Stimulated activated CD8-positive, alpha-beta memory T cell treated with anti-CD3 and anti-CD28 coated beads, Interleukin-4, amount 100 ng/mL, for 4 hours (primary cell): ENCODE results near the gene ITSN1.

Experiments
- DNase-seq, 2 donors: peaks; one replicate each; pipeline ENCODE4 v3.0.0-alpha.2; 2020; ENCODE audit warnings: low read depth in 2 of 2, low spot score in 1 of 2

The ITSN1 gene

DNA sequence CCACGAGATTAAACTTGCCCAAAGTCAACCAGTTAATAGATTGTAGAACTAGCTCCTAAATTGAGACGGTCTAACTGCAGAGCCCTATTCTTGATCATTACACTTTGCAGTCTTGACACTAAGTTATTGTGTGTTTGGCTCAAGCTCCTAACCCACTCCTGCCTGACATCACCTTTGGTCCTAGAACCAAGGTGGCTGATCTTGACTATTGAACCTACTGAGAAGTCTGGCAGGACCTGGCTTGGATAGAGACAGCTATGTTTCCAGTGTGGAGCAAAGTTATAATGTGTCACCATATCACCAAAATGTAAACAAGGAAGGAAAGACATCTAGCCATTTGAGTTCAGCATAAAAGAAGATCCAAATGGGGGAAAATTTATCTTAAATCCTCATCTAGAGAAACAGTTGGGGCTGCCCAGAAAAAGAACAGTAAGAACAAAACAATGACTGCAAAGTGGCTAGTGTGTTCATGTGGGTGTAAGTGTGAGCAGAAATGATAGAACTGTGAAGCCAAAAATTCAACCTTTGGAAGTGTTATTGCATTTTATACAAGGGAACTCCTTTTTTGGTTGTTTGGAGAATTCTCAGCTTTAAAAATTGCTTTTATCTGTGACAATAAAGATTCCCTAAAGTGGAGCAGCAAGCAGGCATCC lies 166.5 kb downstream of the ITSN1 start:
- no peak for DNase-seq

DNA sequence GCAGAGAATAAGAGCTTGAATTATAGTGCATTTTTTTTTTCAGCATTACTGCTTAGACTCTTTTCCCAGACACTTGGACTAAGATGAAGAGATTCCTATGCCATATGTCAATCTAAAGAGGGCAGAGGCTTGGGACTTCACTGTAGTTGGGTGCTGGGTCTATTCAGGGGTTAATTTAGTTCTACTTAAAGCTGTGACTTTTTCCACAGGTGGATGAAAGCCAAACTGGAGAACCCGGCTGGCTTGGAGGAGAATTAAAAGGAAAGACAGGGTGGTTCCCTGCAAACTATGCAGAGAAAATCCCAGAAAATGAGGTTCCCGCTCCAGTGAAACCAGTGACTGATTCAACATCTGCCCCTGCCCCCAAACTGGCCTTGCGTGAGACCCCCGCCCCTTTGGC lies 168.5 kb downstream of the ITSN1 start:
- DNase-seq = no peak

DNA sequence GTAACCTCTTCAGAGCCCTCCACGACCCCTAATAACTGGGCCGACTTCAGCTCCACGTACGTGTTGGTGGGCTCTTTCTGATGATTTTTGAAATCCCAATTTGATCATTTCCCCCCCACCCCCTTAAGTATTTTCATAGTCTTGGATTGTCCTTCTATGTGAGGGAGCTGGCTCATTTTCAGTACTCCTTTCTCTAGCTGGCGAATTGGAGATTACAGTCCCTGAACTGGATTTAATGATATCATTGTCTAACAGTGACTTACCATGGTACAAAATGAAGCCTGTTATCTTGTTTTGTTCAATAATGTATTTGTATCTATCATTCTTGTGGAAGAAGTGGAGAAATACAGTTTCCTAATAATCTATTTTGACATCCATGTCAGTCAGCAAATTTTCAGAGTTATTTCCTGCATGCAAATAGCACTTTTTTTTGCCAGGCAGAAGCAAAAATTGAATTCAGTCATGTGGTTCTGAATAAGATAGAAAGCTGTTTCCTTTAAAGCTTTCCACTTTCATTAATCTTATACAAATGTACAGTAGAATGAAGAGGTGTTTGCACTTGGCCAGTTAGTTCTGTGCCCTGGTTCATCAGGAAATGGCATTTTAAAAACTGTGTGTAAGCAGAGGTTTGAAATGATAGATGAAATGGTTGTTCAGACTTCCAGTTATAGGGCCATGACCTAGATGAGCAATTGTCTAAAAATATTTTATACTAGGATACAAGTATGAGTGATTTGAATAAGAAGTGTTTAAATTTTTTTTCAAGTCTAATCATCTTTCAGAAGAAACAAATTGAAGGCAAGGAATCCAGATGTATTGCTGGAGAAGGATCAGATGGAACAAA lies 169.1 kb downstream of the ITSN1 start:
- no peak for DNase-seq

DNA sequence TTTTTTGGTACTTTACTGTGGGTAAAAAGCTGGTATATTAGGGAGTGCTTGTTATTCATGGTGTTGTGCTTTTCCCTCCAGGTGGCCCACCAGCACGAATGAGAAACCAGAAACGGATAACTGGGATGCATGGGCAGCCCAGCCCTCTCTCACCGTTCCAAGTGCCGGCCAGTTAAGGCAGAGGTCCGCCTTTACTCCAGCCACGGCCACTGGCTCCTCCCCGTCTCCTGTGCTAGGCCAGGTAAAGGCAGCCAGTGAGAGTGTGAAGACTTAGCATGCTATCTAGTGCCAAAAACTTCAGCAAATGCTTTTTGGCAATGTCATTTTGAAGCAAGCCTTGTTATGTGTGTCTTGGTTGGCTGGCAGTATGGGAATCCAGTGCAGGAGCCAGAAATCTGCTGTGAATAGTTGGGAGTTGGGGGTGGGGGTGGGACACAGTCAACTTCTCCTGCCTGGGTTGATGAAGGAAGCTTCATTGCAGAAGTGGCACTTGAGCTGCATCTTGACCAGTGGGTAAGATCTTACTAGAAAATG lies 171.6 kb downstream of the ITSN1 start:
- no peak for DNase-seq

DNA sequence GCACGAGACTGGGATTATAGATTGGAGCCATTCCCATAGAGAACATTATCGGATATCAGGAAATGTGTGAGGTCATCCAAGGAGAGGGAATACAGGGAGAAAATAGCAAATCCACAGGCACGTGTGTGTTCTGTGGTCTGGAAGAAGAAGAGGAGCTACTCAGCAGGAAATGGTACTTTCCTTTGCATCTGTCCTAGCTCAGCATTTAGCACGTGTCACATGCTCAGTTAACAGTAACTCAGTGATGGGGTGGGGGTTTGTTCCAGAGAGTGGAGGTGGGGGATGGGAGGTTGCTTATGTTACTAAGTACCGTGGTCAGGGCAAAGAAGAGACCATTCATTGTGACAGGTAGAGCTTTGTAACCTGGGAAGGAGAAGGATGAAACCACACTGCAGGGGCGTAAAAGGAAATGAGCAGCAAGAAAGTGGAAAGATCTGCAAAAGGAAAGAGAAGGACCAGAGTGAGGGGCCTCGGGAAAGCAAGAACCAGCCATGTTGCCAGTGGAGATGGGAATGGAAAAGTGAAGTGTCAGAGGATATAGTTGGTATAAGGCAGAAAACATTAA lies 172.9 kb downstream of the ITSN1 start:
- DNase-seq = no peak

DNA sequence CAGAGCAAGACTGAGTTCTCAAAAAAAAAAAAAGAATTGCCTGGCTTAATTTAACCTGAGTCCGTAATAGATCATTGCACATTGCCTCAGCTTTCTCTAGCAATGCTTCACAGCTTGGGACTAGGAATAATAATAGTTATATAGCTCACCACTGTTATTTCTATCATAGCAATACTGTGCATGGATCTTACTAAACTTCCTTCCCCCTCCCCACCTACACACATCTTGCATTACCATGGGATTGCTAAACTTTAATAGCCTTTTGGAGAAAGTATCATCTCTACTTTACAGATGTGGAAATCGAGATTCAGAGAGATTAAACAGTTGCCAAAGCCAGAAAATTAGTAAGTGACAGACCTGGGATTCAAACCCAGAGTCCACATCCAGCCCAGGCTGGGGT lies 173.9 kb downstream of the ITSN1 start:
- DNase-seq = no peak

DNA sequence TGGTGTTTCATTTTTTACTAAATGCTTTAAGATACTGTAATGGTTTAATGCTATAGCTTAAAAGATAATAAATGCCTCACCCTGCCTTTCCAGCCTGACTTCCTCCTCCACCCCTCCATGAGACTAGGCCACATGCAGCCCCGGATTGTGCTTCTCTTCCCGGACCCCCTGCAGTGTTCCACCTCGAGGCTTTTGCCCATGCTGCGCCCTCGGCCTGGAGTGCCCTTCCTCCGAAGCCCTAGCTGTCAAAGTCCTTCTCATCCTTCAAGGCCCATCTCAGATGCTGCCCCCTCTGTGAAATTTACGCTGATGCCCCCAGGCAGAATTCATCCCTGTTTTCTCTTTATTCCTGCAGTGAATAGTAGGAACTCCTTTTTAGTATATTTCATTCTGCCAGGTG lies 174.8 kb downstream of the ITSN1 start:
- no peak for DNase-seq

DNA sequence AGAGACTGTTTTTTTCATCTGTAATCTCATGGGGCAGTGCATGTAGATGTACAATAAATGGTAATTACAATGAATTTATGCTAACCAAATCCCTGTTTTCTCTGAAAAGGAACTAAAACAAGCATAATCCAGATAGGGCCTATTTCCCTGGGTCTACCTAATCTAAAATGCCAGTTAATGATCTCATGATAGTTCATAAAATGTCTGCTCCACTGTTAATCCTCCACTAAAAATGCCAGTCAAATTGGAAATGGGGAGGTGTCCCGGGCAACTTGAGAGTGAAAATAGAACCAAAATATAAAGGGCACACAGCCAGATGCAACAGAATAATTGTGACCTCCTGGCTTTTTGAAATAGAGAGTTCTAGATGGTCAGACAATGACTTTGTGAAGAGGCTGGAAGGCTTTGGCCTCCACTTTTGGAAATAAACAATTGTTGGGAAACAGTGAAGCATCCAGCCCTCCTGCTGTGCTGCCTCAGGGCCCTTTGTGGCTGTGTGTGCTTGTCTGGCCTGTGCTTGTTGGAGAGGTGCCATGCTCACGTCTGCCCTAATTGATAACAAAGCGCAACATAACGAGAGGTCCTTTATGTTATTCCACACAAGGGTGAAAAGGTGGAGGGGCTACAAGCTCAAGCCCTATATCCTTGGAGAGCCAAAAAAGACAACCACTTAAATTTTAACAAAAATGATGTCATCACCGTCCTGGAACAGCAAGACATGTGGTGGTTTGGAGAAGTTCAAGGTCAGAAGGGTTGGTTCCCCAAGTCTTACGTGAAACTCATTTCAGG lies 175.6 kb downstream of the ITSN1 start:
- DNase-seq = no peak

DNA sequence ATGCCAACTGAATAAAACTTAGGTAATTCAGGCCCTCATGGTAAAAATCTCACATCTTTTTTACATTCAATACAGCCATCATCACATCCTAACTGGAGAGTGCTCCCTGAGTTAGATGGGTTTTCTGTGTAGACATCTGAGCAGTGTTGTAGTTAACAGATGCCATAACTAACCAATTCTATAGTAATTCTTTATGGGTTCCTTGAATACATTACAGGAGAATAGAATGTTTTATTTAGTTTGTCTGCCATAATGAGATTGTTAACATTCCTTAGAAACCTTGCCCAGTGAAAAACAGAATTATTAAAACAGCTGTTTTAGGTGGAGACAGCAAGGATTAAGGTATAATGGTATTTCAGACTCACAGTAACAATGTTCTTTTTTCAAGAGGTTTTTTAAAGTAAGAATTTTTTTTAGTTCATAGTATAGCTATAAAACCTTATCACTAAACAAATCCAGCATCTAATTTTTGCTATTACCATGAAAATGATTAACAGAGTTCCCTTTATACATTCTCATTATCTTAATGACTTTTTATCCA lies 178.0 kb downstream of the ITSN1 start:
- no peak for DNase-seq

DNA sequence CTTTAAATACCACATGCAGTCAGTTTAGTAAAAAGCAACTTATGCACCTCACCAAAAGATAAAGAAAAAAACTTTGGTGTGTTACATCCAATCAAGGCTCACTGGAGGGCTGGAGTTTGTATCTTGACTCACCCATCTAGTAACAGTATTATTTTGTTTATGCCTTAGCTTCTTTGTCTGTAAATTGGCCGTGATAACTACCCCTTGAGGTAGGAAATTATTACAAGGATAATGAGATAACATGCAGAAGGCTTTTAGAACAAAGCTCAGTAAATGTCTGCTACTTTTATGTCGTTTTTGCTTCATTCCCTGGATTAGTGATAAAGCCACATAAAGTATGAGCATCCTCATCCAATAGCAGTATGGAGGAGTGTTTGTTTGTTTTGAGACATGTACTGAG lies 178.5 kb downstream of the ITSN1 start:
- DNase-seq = no peak

DNA sequence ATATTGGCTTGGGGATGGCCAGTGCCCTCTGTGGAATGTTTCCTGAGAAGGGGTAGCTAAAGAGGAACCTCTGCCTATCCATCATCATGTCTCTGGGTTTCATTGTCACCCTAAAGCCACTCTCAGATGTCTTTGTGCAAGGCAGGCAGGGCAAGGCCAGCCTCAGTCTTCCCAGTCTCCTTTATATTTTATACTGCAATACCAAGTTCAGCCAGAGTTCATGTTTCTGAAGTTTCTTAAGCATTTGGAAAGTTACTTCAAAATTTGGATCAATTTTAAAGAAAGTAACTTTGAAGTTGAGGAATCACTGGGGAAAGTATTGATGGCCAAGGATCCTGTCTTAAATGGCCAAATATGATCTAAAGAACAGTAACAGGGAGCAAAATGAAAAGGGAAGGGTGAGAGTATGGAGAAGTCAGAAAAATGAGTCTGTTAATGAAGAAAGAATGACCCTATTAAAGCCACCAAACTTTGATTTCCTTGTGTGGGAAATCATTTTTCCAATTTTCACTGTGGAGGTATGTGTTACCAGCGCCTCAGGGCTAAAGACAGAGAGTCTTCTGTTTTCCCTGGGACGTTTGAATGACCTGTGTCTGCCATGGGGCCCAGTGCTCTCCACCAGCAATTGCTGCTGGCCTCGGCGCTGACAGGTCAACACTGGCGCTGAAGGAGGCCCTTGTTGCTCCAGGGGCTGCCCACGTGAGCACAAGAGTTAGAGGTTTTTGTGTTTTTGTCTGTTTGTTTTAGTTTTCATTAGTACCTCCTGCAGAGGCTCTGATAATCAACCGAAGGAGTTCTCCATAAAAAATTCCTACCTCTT lies 179.4 kb downstream of the ITSN1 start:
- no peak for DNase-seq

DNA sequence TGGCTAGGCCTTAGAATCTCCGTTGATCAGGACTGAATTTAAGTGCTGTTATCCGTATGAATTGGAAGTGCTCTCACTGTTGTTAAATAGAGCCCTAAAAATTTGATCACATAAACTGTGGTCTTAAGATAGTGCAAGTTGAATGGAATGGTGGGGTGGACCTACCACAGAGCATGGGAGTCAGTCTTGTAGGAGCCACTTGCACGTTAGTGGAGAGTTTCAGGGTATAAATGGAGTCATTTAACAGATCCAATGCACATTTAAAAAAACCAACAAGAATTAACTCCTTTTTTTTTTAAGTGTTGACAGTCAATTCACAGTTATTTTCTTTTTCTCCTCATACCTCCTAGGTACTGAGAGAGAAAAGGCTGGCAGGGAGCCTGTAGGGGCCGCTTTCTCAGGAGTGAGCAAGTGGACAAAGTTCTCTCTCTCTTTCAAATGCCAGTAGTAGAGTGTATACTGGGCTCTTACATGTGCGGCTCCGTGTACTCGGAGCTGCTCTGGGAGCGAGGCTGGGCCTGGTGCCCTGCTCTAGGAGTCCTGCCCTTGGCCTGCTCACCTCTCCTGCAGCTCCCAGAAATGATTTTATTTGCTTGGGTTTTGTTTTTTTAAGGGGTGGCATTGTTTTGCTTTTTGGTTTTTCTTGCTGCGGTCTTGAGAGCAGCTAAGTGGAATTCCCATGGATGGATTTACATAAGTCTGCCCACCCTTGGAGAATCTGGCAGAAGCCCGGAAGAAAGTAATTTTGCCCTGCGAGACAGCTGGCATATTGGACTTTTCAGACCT lies 182.0 kb downstream of the ITSN1 start:
- no peak for DNase-seq

DNA sequence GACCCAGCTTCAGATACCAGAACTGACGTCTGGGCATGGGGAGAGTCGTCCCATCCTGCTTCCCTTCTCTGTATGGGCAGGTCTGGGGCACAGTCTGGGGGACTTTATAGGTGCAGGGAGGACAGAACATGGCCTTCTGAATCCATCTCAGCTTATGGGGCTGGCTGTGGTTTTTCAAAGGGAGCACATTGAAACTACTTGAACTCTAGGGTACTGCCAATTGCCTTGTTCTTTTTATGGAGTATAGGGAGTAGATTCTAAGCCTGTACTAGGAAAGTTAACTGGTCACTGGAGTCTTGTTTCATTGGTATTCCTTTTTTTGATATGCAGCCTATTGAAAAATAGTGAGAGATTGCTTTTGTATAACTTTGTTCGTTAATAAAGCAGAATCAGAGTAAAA lies 183.1 kb downstream of the ITSN1 start:
- no peak for DNase-seq

DNA sequence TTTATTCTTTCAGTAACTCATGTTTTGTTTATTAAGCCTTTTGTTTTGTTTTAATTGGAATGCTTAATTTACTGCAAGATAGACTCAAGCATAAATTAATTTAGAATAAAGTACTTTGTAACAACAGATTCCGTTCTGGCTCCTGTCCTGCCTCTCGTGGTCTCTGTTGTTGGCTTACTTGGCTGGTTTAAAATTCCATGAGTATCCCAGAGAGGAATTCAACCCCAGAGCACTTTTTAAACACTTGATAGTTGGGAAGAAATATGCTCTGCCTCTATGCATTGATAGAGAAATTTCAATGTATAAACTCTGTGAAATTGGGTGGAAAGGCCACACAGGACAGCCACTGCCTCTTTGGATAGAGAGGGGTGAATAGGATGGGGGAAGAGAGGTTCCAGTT lies 183.6 kb downstream of the ITSN1 start:
- no peak for DNase-seq

DNA sequence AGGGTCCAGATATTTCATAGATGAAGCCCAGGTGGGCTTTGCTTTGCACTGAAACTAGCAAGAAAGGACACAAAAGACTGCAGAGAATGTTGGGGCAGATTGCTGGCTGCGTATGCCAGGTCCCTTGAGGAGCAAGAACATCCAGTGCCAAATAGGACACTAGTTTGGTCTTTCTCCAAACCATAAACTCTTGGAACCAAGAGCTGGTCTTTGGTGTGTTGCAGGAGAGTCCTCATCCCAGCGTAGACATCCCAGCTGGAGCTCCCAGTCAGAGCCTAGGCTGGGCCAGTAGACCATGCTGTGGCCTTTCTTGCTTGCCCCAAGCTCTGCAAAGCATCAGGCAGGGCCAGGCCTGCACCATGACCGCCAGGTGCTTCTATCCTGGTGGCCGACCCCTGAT lies 185.8 kb downstream of the ITSN1 start:
- no peak for DNase-seq

DNA sequence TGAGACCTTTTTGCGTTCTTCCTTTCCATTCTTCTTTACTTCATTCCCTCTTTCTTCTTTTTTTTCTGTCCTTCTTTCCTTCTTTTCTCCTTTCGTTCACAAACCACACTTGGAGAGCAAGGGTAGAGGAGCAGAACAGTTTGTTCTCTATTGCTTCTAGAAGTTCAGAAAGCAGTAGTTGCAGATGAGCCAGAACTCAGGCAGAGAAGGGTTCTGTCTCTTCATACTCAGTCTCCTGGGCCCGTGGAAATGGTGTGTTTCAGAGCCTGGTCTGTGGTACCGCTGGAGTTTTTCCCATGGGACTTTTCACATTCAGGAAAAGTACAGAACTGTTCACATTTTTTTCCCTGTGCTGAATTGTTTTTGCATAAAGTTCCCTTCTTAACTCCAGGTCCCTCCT lies 186.3 kb downstream of the ITSN1 start:
- no peak for DNase-seq

DNA sequence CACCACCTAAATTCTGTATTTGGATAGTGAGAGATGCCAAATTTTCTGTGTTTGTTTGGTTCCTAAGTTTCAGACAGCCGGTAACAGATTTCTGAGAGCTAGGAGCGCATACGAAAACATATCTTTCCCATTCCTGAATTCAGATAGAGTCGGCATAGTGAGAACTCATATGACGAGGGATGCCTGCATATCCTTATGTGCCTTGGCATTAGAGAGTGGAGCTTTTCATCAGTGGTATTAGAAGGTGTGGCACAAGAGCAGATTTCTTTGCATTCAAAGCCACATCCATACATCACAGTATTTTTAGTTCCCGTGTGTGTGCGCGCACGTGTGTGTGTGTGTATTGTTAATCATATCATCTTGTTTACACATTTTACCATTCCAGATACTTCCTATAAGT lies 187.5 kb downstream of the ITSN1 start:
- no peak for DNase-seq

DNA sequence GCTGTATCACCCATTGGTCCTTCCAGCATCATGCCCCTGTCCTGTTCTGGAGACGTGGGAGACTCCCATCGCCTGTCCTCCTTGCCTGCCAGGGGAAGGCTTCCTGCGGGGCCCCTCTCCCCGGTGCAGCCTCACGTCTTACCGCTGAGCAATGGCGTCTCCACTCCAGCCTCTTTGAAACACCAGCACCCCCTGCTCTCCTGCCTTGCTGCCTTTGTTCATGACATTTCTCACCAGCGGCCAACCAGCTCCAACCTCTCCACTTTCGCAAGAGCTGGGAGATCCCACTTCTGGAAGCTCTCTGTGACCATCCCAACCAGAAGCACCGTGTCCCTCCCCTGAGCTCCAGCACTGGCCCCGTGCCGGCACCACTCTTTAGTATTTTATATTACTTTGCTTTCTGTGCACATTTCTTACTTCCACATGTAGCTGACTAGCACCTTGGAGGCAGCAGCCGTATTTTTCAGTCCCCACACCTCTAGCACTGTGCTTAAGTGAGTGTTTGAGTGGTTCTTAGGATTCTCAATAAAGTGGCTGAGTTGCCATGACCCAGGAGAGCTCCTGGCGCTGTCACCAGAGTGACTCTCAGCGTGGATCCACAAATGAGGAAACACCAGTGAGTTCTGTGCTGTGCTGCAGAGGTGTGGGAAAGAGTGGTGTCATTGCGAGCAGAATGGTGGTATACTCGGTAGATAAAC lies 189.8 kb downstream of the ITSN1 start:
- no peak for DNase-seq
